Activated CD8-positive, alpha-beta memory T cell treated with anti-CD3 and anti-CD28 coated beads for 24 hours (primary cell): ENCODE measurements around the gene F2RL2.
"Not testable (repeated sequence)": the region's sequence is repeated elsewhere in the genome, so short reads cannot be mapped to it uniquely, and the experiment has no call there.

Experiments used
- DNase-seq: peaks from one replicate; pipeline ENCODE4 v3.0.0-alpha.2; 2020

Gene F2RL2

DNA sequence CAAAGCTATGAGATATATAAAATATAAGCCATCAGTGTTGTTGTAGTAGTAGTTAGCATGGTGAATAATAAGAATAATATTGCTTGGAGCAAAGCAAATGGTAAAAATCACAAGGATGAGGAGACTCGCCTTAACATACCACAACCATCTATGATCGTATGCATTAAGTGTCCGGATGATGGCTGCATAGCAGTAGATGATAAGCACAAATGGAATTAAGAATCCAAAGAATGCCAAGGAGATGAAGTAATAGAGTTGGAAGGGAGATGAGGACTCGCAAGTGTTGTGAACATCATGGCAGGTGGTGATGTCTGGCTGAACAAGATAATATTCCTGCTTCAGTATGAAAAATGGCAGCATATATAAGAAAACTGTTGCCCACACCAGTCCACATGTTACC is 5.5 kb downstream of the F2RL2 start:
- DNase-seq = no peak

DNA sequence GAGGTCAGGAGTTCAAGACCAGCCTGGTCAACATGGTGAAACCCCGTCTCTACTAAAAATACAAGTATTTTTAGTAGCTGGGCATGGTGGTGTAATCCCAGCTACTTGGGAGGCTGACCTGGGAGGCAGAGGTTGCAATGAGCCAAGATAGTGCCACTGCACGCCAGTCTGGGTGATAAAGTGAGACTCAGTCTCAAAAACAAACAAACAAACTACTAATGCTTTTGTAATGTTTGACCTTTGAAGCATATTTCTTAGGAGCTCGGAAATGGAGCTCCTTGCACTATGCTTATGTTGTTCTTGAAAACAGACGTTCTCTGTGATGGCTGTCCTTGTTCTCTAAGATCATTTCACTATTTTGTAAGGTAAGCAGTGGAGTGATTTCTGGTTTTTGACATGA is 6.0 kb downstream of the F2RL2 start:
- DNase-seq = no peak

- no peak for DNase-seq
Observed at GRCh38 chr5:76616206-76616605, 7.0 kb downstream of the F2RL2 start.

GRCh38 chr5:76615759-76616158 is 7.4 kb downstream of the F2RL2 start:
- DNase-seq = no peak

DNA sequence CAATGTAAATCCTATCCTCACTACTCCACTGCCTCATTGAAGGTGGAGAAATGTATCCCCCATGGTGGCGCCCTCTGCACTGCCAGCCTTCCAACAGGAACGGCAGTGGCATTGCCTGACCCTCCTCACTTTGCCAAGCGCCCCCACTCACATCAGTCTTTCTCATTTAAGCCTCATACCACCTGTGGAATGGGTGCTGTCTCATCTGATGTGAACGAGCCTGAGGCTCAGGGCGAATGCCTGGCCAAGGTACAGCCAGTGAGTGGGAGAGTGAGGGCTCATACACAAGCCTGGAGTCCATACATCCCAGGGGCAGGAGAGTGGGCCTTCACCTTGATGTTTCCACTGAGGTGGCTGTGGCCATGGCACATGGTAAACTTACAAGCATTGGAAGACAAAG is 10.3 kb downstream of the F2RL2 start:
- DNase-seq = no peak

DNA sequence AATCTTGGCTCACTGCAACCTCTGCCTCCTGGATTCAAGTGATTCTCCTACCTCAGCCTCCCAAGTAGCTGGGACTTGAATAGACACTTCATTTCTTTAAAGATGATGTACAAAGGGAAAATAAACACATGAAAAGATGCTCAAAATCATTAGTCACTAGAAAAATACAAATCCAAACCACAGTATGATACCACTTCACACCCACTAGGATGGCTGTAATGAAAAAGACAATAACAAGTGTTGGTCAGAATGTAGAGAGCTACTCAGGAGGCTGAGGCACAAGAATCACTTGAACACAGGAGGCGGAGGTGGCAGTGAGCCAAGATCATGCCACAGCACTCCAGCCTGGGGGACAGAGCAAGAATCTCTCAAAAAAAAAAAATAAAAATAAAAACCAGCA is 13.0 kb downstream of the F2RL2 start:
- no peak for DNase-seq

- no peak for DNase-seq
Observed at GRCh38 chr5:76608833-76609232, 14.4 kb downstream of the F2RL2 start.

- no peak for DNase-seq
Observed at GRCh38 chr5:76607353-76607871, 15.8 kb downstream of the F2RL2 start.

- DNase-seq = no peak
Observed at GRCh38 chr5:76606701-76607100, 16.5 kb downstream of the F2RL2 start.

DNA sequence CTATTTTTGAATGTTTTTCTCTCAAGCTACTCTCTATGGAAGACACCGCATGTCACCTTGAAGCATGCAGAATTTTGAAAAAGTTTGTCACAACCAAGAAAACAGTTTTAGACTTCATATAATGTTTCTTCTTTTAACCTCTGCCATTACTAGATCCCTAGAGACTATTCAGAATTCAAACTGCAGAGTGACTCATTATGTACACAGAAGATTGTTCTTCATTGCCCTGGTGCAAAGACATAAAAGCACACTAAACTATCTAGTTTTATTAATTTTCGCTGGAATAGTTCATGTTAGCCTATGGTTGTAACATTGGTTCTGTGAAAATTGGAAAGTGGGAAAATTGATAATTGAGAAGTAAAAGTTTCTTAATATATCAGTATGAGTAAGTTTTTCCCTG is 18.4 kb downstream of the F2RL2 start:
- no peak for DNase-seq

DNA sequence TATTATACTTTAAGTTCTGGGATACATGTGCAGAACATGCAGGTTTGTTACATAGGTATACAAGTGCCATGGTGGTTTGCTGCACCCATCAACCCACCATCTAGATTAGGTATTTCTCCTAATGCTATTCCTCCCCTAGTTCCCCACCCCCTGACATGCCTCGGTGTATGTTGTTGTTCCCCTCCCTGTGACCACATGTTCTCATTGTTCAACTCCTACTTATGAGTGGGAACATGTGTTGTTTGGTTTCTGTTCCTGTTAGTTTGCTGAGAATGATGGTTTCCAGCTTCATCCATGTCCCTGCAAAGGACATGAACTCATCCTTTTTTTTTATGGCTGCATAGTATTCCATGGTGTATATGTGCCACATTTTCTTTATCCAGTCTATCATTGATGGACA is 19.2 kb downstream of the F2RL2 start:
- not testable (repeated sequence) for DNase-seq

GRCh38 chr5:76602094-76602726 is 21.0 kb downstream of the F2RL2 start:
- no peak for DNase-seq

GRCh38 chr5:76601470-76601869 is 21.7 kb downstream of the F2RL2 start:
- DNase-seq = no peak

- DNase-seq = no peak
Observed at GRCh38 chr5:76600716-76601115, 22.5 kb downstream of the F2RL2 start.

GRCh38 chr5:76598531-76598930 is 24.7 kb downstream of the F2RL2 start:
- DNase-seq = no peak

DNA sequence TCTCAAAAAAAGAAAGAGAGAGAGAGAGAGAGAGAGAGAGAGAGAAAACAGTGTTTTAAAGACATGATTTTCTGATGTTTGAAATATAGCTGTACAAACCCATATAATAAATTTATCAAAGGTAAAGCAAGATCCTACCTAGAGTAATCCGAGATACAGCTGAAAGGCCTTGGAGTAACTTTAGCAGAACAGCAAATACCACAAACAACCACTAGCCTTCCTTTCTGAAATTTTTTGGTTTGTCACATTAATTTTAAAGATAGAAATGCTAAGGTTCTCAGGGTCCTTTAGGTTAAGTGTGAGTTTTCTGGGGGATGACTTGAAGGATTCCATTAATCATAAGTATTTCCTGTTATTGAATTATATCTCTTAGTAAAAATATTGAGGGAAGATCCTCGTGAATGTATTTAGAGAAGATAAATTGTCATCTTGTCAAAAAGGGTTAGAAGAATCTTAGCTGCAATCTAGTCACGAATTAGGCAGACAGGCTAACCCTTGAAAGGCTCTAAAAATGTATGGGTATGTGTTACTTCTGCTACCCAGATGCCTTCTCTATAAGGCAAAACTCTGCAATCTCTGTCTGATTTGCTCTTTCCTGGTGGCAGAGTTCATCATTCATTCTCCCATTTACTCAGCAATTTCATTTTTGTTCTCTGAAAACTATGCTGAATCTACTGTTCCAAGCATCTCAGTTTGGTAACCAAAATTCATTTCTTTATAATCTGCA is 27.3 kb downstream of the F2RL2 start:
- DNase-seq = no peak

- no peak for DNase-seq
Observed at GRCh38 chr5:76594107-76594506, 29.1 kb downstream of the F2RL2 start.

DNA sequence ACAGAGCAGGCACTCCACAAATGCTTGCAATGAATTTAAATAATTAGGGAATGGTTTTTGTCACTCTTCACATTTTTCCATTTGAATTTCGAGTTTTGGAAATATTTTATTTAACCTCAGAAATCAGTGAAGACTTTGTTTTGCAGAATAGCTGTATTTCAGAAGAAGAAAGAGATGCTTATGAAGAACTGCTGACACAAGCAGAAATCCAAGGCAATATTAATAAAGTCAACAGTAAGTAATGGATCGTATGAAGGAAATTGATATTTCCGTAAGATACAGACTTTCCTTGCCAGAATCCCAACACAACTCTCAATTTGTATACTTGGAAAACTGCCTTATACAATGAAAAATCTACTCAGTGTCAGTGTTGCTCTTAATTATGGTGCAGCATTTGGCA is 30.5 kb downstream of the F2RL2 start:
- DNase-seq = no peak

DNA sequence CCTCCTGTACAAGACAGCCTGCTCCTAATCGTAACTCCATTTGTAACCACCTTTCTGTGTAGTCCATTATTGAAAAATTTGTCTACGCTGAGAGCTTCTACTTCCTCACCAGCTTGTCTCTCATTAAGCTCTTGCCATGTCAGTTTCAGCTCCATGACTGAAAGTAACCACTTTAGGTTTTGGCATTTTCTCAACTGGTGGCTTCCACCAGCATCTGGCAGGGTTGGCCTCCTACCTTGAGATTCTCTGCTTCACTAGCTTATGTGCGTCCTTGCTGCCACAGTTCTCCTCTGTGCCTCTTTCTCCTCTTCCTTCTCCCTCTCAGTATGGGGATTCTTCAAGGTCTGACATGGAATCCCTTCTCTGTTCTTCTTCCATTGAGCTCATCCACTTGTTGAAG is 31.8 kb downstream of the F2RL2 start:
- DNase-seq = no peak

- DNase-seq = no peak
Observed at GRCh38 chr5:76590027-76590426, 33.2 kb downstream of the F2RL2 start.

DNA sequence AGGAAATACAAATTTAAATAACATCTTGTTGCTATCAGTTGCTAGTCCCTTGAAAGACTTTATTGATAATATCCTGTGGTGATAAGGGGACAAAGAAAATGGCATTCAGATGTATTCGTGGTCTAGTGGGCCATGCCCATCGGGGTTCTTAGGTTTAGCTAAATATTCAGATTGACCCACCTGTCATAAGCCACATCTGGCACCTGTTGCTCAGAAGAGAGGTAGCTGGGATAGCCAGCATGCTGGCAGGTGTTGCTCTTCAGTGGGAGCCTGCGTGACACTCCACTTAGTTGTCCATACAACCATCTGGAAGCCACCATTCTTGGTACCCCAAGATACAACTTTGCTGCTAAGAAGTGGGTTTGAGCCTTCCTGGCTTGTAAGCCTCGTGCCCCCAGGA is 36.7 kb downstream of the F2RL2 start:
- no peak for DNase-seq

DNA sequence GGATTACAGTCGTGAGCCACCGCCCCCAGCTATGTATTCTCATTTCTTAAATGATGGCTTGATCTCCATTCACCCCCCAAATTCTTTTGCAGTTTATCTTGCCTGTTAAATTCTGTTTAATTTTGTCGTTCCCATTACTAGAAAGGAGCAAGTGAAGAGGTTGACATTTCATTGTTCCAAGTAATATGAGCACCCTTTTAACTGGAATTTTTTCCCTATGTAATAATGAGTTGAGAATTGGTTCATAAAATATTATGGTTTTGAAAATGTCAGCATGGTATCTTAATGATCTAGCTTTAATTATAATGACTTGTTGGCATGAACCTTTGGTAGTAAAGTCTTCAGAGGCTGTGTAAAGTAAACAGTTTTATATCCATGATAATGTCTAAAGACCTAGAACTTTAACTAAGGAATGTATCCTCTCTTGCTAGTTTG is 37.4 kb downstream of the F2RL2 start:
- no peak for DNase-seq

DNA sequence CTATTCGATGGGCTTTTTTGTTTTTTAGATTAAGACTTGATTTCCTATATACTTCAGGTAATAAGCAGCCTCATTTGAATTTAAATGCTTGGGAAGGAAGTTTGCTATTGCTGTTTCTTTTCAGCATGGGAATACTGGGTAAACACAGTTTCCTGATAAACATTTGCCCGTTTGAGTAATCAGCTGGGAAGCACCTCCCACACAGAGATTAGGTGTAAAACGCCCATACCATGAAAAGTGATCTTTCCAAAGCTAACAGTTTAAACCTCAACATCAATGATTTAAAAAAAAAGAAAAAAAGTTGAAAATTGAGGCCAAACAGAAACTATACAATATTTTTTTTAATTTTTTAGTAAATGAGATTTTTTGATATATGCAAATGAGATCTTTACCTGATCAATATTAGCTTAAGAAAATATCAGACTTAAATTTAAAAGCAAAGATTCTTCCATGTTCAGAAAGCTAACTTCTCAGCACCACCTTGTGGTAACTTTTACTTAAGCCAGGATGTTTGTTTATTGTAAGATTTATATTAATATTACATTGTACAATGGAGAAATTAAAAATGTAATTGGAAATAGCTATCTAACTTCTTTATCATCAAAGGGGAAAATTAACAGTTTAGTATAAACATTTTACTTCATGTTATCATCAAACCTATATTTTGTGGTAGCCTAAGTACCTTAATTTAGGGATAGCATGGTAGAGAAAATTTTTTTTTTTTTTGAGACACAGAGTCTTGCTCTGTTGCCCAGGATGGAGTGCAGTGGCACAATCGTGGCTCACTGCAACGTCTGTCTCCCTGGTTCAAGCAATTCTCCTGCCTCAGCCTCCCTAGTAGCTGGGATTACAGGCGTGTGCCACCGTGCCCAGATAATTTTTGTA is 39.8 kb downstream of the F2RL2 start:
- no peak for DNase-seq
